HG02588 (cell line): ENCODE measurements around the gene MSN.

Source experiments
- ATAC-seq: cut with Tn5 transposase; IDR thresholded peaks from one replicate; pipeline ENCODE4 v1.9.1; 2021; ENCODE audit warnings: mild to moderate bottlenecking, moderate library complexity; ENCODE audit not compliant: unreplicated experiment

Gene MSN

GRCh38 chrX:65671966-65672365 lies 4.5 kb downstream of the MSN start:
- ATAC-seq: no peak

- ATAC-seq: no peak
These were observed 6.4 kb downstream of the MSN start for GRCh38 chrX:65673857-65674203.

GRCh38 chrX:65674204-65674893 lies 6.9 kb downstream of the MSN start:
- no peak for ATAC-seq

GRCh38 chrX:65677954-65678469 lies 10.6 kb downstream of the MSN start:
- no peak for ATAC-seq

- no peak for ATAC-seq
These were observed 11.7 kb downstream of the MSN start for GRCh38 chrX:65679071-65679540.

- no peak for ATAC-seq
These were observed 14.4 kb downstream of the MSN start for GRCh38 chrX:65681810-65682209.

GRCh38 chrX:65685112-65685511 lies 17.7 kb downstream of the MSN start:
- ATAC-seq: no peak

- no peak for ATAC-seq
These were observed 18.8 kb downstream of the MSN start for GRCh38 chrX:65686236-65686635.

- no peak for ATAC-seq
These were observed 19.9 kb downstream of the MSN start for GRCh38 chrX:65687367-65687766.

- peak; percentile 92 for ATAC-seq
These were observed 21.0 kb downstream of the MSN start for GRCh38 chrX:65688403-65688871.

GRCh38 chrX:65689377-65689776 lies 21.9 kb downstream of the MSN start:
- no peak for ATAC-seq

GRCh38 chrX:65690057-65690855 lies 22.8 kb downstream of the MSN start:
- no peak for ATAC-seq

- ATAC-seq: no peak
These were observed 28.5 kb downstream of the MSN start for GRCh38 chrX:65695849-65696449.

- no peak for ATAC-seq
These were observed 29.2 kb downstream of the MSN start for GRCh38 chrX:65696613-65697012.

- no peak for ATAC-seq
These were observed 29.8 kb downstream of the MSN start for GRCh38 chrX:65697211-65697641.

- peak; percentile 65 for ATAC-seq
These were observed 30.7 kb downstream of the MSN start for GRCh38 chrX:65697915-65698796.

GRCh38 chrX:65702956-65703355 lies 35.5 kb downstream of the MSN start:
- ATAC-seq: no peak

- ATAC-seq: no peak
These were observed 38.0 kb downstream of the MSN start for GRCh38 chrX:65705439-65705838.

GRCh38 chrX:65706041-65706828 lies 38.8 kb downstream of the MSN start:
- ATAC-seq: peak; percentile 74

GRCh38 chrX:65707151-65707550 lies 39.7 kb downstream of the MSN start:
- no peak for ATAC-seq
